Breast epithelium (tissue), 4 donors: Measurements from ENCODE around the gene EZH1. TPM values are rescaled to one million over a fixed set of nuclear protein-coding genes. Genes with fewer than 3 reads are reported as not detected.
"Not testable (repeated sequence)": the region's sequence is repeated elsewhere in the genome, so short reads cannot be mapped to it uniquely, and the experiment has no call there.

Experiments used
- DNase-seq, 2 donors: peaks; one replicate each; pipeline ENCODE4 v3.0.0-alpha.2; 2019; ENCODE audit warnings: low spot score in 2 of 2
- H3K27ac ChIP-seq, 2 donors: fragments of 200-600 bp; sonication (generic) in 1 of 2; one replicate each; pipeline ENCODE4 v1.5.1; 2016 to 2019; ENCODE audit warnings: mild to moderate bottlenecking in 1 of 2
- H3K27me3 ChIP-seq, 2 donors: fragments of 200-600 bp; sonication (generic) in 1 of 2; one replicate each; pipeline versions ENCODE4 v1.5.1 to v1.6.0; 2017 to 2019; ENCODE audit warnings: control low read depth in 1 of 2, mild to moderate bottlenecking in 1 of 2
- H3K36me3 ChIP-seq: fragments of 200-600 bp; one replicate; pipeline ENCODE4 v1.5.1; 2019
- H3K4me1 ChIP-seq, 2 donors: fragments of 200-600 bp; sonication (generic); one replicate each; pipeline ENCODE4 v1.5.1; 2016 to 2019; ENCODE audit warnings: control low read depth in 1 of 2
- H3K4me3 ChIP-seq, 3 donors: fragments of 200-600 bp; sonication (generic); 1 replicate in 2 of 3; 2 replicates in 1 of 3; pipeline ENCODE4 v1.5.1; 2016 to 2019; ENCODE audit warnings: mild to moderate bottlenecking in 3 of 3, moderate library complexity in 2 of 3
- H3K9me3 ChIP-seq, 2 donors: fragments of 200-600 bp; sonication (generic) in 1 of 2; one replicate each; pipeline ENCODE4 v1.5.1; 2016 to 2019; ENCODE audit warnings: control low read depth in 1 of 2
- CTCF ChIP-seq, 3 donors: fragments of 450-650 bp; IDR thresholded peaks; one replicate each; pipeline ENCODE4 v1.5.1; 2016 to 2017; ENCODE audit warnings: antibody characterized with exemption in 3 of 3, mild to moderate bottlenecking in 3 of 3, moderate library complexity in 3 of 3
- POLR2A ChIP-seq: fragments of 450-650 bp; IDR thresholded peaks from one replicate; pipeline ENCODE4 v1.6.1; 2016; ENCODE audit warnings: antibody characterized with exemption, mild to moderate bottlenecking, moderate library complexity
- POLR2AphosphoS5 ChIP-seq, 3 donors: sonication (generic); formaldehyde crosslinking; IDR thresholded peaks; one replicate each; pipeline ENCODE4 v1.6.1; 2017; ENCODE audit warnings: antibody characterized with exemption in 3 of 3
- intact Hi-C: fragments of 100-400 bp; cut with DNase I; formaldehyde crosslinking; loops from one replicate; pipeline ENCODE4 v1.15.1; 2023; ENCODE audit warnings: low total_unique reads
- total RNA-seq, 3 donors: library from RNA; depleted of rRNA; stranded (reverse); fragments of >200 nt; gene quantifications; one replicate each; pipeline ENCODE4 v1.1.0, GENCODE V29; 2016

EZH1 gene
- total RNA-seq, 3 donors from 2014 or later: 50.8 to 91.1 (median 70.1) TPM

GRCh38 chr17:42669977-42670788, 74.7 kb downstream of the EZH1 start:
- Histone ChIP-seq H3K36me3 (no peaks in the 10 kb centered on the region), H3K9me3 (no peaks in the 10 kb centered on the region), H3K27ac (peak overlapping the region in 1 of 2 donors; percentile 75), H3K27me3 (no peaks in the 10 kb centered on the region), H3K4me3 (peak overlapping the region in 1 of 3 donors; percentile 22), H3K4me1 (peaks cover 16 to 21% of the 10 kb centered on the region in 2 donors)
- intact Hi-C loops: loop anchor here (5.0 to 10.0 kb wide), 2 partner anchors 95 to 352 kb away; partner anchors contain the start of genes PSMC3IP and VAT1
- no peak for DNase-seq
- TF ChIP-seq CTCF (IDR thresholded peaks at IDR 0.05): no peak
- TF ChIP-seq POLR2AphosphoS5 (IDR thresholded peaks at IDR 0.05): no peak
- no peak for TF ChIP-seq POLR2A

- no peak for DNase-seq
- TF ChIP-seq POLR2AphosphoS5 (IDR thresholded peaks at IDR 0.05): no peak
- TF ChIP-seq POLR2A: no peak
- no peak for TF ChIP-seq CTCF (IDR thresholded peaks at IDR 0.05)
- Histone ChIP-seq H3K27me3 (no peaks in the 10 kb centered on the region), H3K27ac (peak overlapping the region; percentile 68 to 75), H3K9me3 (no peaks in the 10 kb centered on the region), H3K4me1 (peaks cover 16 to 21% of the 10 kb centered on the region in 2 donors), H3K4me3 (no peak overlapping the region), H3K36me3 (no peaks in the 10 kb centered on the region)
- intact Hi-C loops: no loop called here
Measured at GRCh38 chr17:42669705-42669976, 75.2 kb downstream of the EZH1 start.

GRCh38 chr17:42667088-42667951, 77.5 kb downstream of the EZH1 start:
- Histone ChIP-seq H3K36me3 (no peaks in the 10 kb centered on the region), H3K4me3 (no peak overlapping the region), H3K9me3 (no peaks in the 10 kb centered on the region), H3K27me3 (no peaks in the 10 kb centered on the region), H3K4me1 (peaks cover 9 to 19% of the 10 kb centered on the region in 2 donors), H3K27ac (peak overlapping the region; percentile 83 to 88)
- TF ChIP-seq CTCF (IDR thresholded peaks at IDR 0.05) (no peak), POLR2AphosphoS5 (IDR thresholded peaks at IDR 0.05) (peak in 1 of 3 donors; percentile 20), POLR2A (no peak)
- DNase-seq: peak; percentile 73 to 76
- intact Hi-C loops: no loop called here

- H3K36me3 ChIP-seq, H3K27me3 ChIP-seq, H3K4me3 ChIP-seq, DNase-seq, intact Hi-C loops, H3K9me3 ChIP-seq: not testable (repeated sequence)
- peak overlapping the region in 1 of 2 donors; percentile 88 for H3K27ac ChIP-seq
- peaks cover 9 to 14% of the 10 kb centered on the region in 2 donors for H3K4me1 ChIP-seq
Measured at GRCh38 chr17:42666126-42666525, 78.7 kb downstream of the EZH1 start.

GRCh38 chr17:42665581-42666001, 79.2 kb downstream of the EZH1 start:
- no peaks in the 10 kb centered on the region for H3K9me3 ChIP-seq
- intact Hi-C loops: no loop called here
- TF ChIP-seq POLR2AphosphoS5 (IDR thresholded peaks at IDR 0.05): no peak
- TF ChIP-seq POLR2A: no peak
- TF ChIP-seq CTCF (IDR thresholded peaks at IDR 0.05): no peak
- no peak overlapping the region for H3K4me3 ChIP-seq
- H3K36me3 ChIP-seq: no peaks in the 10 kb centered on the region
- peak overlapping the region in 1 of 2 donors; percentile 58 for H3K27ac ChIP-seq
- peaks cover 9 to 14% of the 10 kb centered on the region in 2 donors for H3K4me1 ChIP-seq
- no peaks in the 10 kb centered on the region for H3K27me3 ChIP-seq
- no peak for DNase-seq
